Natural killer cell treated with Interleukin-12 subunit alpha and Interleukin-12 subunit beta and Interleukin-15 and Interleukin-18, amount 100 ng/mL, for 72 hours (primary cell): Measurements from ENCODE around the gene ZNF48. TPM values are rescaled to one million over a fixed set of nuclear protein-coding genes. Genes with fewer than 3 reads are reported as not detected.
A peak's percentile ranks its signal among the peaks of the same experiment; 100 is the strongest.

Source experiments
- ATAC-seq, 2 donors: fragments of 150-1000 bp; cut with Tn5 transposase in 1 of 2; sonication (Bioruptor Pico), chemical (Tn5 transposase) in 1 of 2; 2 replicates each; pipeline ENCODE4 v1.10.0; 2021
- DNase-seq: peaks from one replicate; pipeline ENCODE4 v3.0.0; 2022; ENCODE audit warnings: low spot score
- H3K27ac Mint-ChIP-seq, 2 donors: 1 replicate in 1 of 2; 2 replicates in 1 of 2; pipeline ENCODE4 v1.8.0; 2022; ENCODE audit warnings: mixed read lengths in 2 of 2, mild to moderate bottlenecking in 1 of 2, moderate library complexity in 1 of 2
- H3K27me3 Mint-ChIP-seq, 2 donors: 1 replicate in 1 of 2; 2 replicates in 1 of 2; pipeline ENCODE4 v1.8.0; 2022; ENCODE audit warnings: mixed read lengths in 2 of 2
- H3K36me3 Mint-ChIP-seq: one replicate; pipeline ENCODE4 v1.8.0; 2022; ENCODE audit warnings: mixed read lengths
- H3K4me1 Mint-ChIP-seq, 2 donors: 1 replicate in 1 of 2; 2 replicates in 1 of 2; pipeline ENCODE4 v1.8.0; 2022; ENCODE audit warnings: low read depth in 2 of 2, mixed read lengths in 2 of 2, mild to moderate bottlenecking in 1 of 2
- H3K4me3 Mint-ChIP-seq: one replicate; pipeline ENCODE4 v1.8.0; 2022; ENCODE audit warnings: mixed read lengths
- H3K9me3 Mint-ChIP-seq: 2 replicates; pipeline ENCODE4 v1.8.0; 2022; ENCODE audit warnings: mixed read lengths
- total RNA-seq, 2 donors: library from RNA; stranded (reverse); gene quantifications; one replicate each; pipeline ENCODE4 v1.2.3, GENCODE V29; 2022

ZNF48 gene
- total RNA-seq, 2 donors from 2014 or later = 10.2 to 14.7 TPM

DNA sequence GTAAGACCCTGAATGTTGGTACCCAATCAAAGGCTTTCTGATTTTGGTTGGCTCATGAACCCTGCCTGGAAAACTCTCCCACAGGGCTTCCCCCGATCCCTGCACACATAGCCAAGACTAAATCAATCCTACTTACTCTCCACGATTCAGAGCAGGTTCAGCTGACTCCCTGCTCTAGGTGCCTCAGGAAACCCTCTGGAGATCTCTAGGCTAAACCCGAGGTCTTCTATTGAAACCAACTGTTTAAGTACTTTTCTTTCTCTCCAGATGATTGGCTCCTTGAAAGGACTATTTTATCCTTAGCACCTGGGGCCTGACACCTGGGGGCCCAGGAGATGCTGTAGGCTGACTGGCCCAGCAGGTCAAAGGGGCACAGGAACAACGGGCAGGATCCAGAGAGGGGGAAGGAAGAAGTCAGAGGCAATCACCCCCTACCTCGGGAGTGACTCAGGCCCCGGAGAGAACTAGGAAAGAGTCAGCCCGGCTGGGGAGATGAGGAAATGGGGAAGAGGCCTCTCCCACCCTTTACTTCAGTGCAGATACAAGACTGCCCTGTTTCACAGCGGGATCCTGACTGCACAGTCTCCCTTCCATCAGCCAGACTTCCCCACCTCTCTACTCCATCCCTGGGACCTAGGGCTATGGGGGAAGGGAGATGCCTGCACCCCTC is 27.0 kb upstream of the ZNF48 start:
- H3K27ac Mint-ChIP-seq = peak overlapping the region; percentile 43 to 79
- DNase-seq (no peak), ATAC-seq (no peak)
- H3K4me1 Mint-ChIP-seq = peaks cover 50 to 52% of the 10 kb centered on the region in 2 donors
- peak overlapping the region; percentile 90 for H3K4me3 Mint-ChIP-seq
- H3K27me3 Mint-ChIP-seq = no peaks in the 10 kb centered on the region
- peaks cover 2% of the 10 kb centered on the region for H3K36me3 Mint-ChIP-seq
- no peaks in the 10 kb centered on the region for H3K9me3 Mint-ChIP-seq

DNA sequence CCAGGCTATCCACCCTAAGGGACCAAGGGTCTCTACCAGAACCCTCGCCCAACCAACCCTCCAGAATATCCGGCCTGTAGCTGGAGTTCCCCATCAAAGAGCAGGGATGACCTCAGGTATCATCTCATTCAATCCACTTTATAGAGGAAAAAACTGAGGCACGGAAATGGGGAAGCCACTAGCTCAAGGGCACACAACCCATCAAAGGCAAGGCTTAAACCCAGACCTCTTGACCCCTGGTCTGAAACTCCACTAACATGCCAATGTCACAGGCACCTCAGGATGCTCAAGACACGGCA is 26.5 kb upstream of the ZNF48 start:
- Mint-ChIP-seq H3K36me3 (no peaks in the 10 kb centered on the region), H3K9me3 (no peaks in the 10 kb centered on the region)

DNA sequence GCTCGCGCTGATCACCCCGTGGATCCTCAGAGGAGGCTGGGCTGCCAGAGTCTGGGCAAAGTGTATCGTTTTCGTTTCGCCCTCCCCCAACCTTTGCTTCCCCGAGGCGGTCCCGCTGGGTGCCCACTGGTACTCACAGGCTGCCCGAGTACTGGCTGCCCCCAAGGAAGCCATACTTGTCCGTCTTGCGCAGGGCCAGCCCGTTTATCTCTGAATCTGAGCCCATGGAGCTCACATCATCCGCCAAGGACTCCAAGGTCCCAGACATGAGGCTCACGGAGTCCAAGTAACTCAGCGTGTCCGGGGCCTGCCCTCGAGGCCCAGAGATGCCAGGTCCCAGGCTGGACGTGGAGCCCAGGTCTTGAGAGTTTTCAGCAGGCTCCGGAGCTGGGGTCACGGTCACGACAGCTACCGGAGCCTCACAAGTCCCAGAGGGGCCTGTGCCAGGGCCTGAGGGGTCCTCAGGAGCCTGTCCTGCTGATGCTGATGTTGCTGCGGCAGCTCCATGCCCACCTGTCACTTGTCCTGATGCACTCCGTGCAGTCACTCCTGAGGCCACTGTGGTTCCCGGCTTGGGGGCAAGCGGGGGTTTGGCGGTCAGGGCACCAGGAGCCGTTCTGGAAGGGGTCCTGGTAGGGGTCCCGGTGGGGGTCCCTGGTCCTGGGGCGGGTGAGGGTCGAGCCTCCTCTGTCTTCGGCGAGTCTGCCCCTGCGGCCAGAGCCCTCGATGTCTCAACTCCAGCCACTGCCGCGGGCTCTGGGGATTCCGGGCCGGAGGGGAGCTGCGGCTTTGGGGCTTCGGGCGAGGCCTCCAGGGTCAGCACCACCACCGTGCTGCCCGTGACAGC is 25.9 kb upstream of the ZNF48 start:
- H3K27ac Mint-ChIP-seq = peak overlapping the region; percentile 43 to 79
- no peaks in the 10 kb centered on the region for H3K36me3 Mint-ChIP-seq
- peak overlapping the region; percentile 90 for H3K4me3 Mint-ChIP-seq
- DNase-seq (no peak), ATAC-seq (no peak)
- no peaks in the 10 kb centered on the region for H3K27me3 Mint-ChIP-seq
- H3K9me3 Mint-ChIP-seq = no peaks in the 10 kb centered on the region
- H3K4me1 Mint-ChIP-seq = peaks cover 49 to 50% of the 10 kb centered on the region in 2 donors

More for the DNA sequence above, 26.5 kb upstream of the ZNF48 start:
- ATAC-seq (no peak), DNase-seq (no peak)
- H3K27ac Mint-ChIP-seq = peak overlapping the region; percentile 43 to 79
- peak overlapping the region; percentile 90 for H3K4me3 Mint-ChIP-seq
- H3K4me1 Mint-ChIP-seq = peaks cover 49 to 50% of the 10 kb centered on the region in 2 donors
- no peaks in the 10 kb centered on the region for H3K27me3 Mint-ChIP-seq

DNA sequence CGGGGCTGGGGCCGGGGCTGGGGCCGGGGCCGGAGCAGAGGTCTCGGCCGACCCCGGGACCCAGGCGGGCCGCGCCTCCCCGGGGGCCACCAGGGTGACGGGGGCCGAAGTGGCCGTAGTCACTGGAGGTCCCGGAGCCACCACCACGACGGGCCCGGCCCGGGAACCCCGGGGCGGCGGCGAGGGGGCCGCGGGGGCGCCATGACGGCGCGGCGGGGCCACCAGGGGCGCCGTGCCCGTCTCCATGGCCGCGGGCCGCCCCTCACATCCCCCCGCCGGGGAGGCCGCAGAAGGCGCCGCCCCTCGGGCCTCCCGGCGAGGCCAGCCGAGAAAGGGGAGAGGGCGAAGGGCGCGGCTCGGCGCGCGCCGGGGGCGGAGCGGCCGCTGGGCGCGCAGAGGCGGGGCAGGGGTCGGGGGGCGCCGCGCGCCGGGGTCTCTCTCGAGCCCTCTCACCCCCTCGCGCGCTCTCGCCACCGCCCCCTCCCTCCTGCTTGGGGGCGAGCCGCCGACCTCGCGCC is 25.2 kb upstream of the ZNF48 start:
- ATAC-seq (peak in 1 of 2 donors; percentile 3), DNase-seq (no peak)
- Mint-ChIP-seq H3K27me3 (no peaks in the 10 kb centered on the region), H3K9me3 (no peaks in the 10 kb centered on the region), H3K27ac (peak overlapping the region; percentile 91 to 99), H3K4me1 (peaks cover 49% of the 10 kb centered on the region in 2 donors), H3K4me3 (peak overlapping the region; percentile 83), H3K36me3 (no peaks in the 10 kb centered on the region)

- Mint-ChIP-seq H3K9me3 (no peaks in the 10 kb centered on the region), H3K27ac (peak within 1 kb of the TSS; percentile 91 to 99), H3K36me3 (no peaks in the 10 kb centered on the region), H3K4me3 (peak within 1 kb of the TSS; percentile 90), H3K27me3 (no peaks in the 10 kb centered on the region), H3K4me1 (peaks cover 43 to 44% of the 10 kb centered on the region in 2 donors)
- peak; percentile 99 for DNase-seq
- ATAC-seq = peak; percentile 91 to 92
Measured at GRCh38 chr16:30370456-30371247, 24.6 kb upstream of the ZNF48 start, which contains the start of gene TBC1D10B. TSS of gene TBC1D10B (minus strand) at chr16:30370494. CDS start at chr16:30370183, 311 bp downstream.

- peak overlapping the region; percentile 83 for H3K4me3 Mint-ChIP-seq
- no peaks in the 10 kb centered on the region for H3K9me3 Mint-ChIP-seq
- H3K36me3 Mint-ChIP-seq = no peaks in the 10 kb centered on the region
- ATAC-seq (no peak), DNase-seq (no peak)
- no peaks in the 10 kb centered on the region for H3K27me3 Mint-ChIP-seq
- H3K27ac Mint-ChIP-seq = peak overlapping the region; percentile 91 to 99
- H3K4me1 Mint-ChIP-seq = peaks cover 40 to 42% of the 10 kb centered on the region in 2 donors
Measured at GRCh38 chr16:30371248-30371816, 23.9 kb upstream of the ZNF48 start.

DNA sequence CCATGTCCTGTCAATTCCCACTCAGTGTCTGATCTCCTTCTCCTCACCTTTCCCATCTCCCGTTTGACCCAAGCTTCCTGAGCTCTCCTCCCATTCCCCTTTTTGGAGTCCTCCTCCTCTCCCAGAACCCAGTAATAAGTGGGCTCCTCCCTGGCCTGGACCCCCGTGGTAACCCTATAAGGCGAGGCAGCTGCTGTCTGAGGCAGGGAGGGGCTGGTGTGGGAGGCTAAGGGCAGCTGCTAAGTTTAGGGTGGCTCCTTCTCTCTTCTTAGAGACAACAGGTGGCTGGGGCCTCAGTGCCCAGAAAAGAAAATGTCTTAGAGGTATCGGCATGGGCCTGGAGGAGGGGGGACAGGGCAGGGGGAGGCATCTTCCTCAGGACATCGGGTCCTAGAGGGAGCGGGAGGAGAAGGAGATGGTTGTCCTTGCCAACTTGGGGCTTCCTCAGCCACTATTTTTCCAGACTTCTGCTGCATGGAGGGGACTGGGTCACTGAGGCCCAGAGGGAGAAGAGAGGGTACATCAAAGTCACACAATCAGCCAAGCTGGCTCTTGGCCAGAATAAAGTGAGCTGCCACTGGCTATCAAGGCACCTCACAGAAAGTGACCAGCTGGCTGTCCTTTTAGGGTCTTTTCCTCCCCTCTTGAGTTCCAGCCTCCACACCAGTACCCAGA is 23.0 kb upstream of the ZNF48 start:
- ATAC-seq = no peak
- no peak for DNase-seq
- H3K36me3 Mint-ChIP-seq = no peaks in the 10 kb centered on the region
- H3K4me3 Mint-ChIP-seq = peak overlapping the region; percentile 83
- peak overlapping the region; percentile 91 to 99 for H3K27ac Mint-ChIP-seq
- no peaks in the 10 kb centered on the region for H3K27me3 Mint-ChIP-seq
- peaks cover 34 to 37% of the 10 kb centered on the region in 2 donors for H3K4me1 Mint-ChIP-seq
- H3K9me3 Mint-ChIP-seq = no peaks in the 10 kb centered on the region

DNA sequence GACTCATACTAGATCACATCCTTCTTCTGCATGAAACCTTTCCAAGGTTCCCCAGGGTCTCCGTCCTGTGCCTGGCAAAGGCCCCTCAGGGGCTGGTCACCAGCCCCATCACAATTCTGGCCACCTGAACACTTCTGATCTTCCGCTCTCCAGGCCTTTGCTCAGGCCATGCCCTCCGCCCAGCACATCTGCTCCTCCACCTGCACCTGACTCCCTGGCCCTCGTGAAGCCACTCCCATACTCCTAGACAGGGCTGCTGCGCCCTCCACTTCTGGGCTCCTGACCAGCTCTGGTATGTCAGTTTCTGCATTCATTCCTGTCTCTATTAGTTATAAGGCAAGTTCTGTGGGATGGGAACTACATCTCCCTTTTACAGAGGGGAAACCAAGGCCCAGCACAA is 22.5 kb upstream of the ZNF48 start:
- DNase-seq (no peak), ATAC-seq (no peak)
- Mint-ChIP-seq H3K27me3 (no peaks in the 10 kb centered on the region), H3K4me3 (peak overlapping the region; percentile 61), H3K27ac (peak overlapping the region; percentile 91 to 99), H3K4me1 (peaks cover 34 to 37% of the 10 kb centered on the region in 2 donors), H3K36me3 (no peaks in the 10 kb centered on the region), H3K9me3 (no peaks in the 10 kb centered on the region)

DNA sequence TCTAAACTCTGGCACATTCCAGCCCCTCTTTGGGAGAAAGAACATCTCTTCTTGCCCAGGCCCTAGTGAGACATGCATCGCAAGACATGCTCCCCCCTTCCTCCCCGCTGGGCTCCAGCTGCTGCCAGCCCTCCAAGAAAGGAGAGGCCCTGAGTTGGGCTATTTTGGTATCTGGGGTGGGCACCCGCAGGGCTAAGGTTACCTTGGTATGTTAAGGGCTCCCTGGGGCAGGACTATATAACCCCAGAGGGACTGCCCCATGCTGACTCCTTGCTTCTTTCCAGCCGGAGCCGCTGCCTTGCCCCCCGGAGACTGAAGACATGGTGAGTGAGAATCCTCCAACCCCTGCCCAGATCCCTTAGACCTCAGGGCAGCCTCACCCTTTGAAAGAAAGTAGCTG is 20.7 kb upstream of the ZNF48 start, which contains the start of gene MYL11:
Gene MYL11, plus strand, starts transcription at position 265 of the 400 bp plus-strand sequence. Its CDS starts 56 bp downstream, at position 321.
- Mint-ChIP-seq H3K36me3 (no peaks in the 10 kb centered on the region), H3K27ac (peak within 1 kb of the TSS in 1 of 2 donors; percentile 68), H3K27me3 (no peaks in the 10 kb centered on the region), H3K4me1 (peaks cover 29% of the 10 kb centered on the region in 2 donors), H3K4me3 (no peak within 1 kb of the TSS), H3K9me3 (no peaks in the 10 kb centered on the region)
- ATAC-seq = no peak
- no peak for DNase-seq

- Mint-ChIP-seq H3K4me1 (peaks cover 34 to 41% of the 10 kb centered on the region in 2 donors), H3K9me3 (no peaks in the 10 kb centered on the region), H3K36me3 (peaks cover 6% of the 10 kb centered on the region), H3K27ac (peak overlapping the region in 1 of 2 donors; percentile 68), H3K27me3 (no peaks in the 10 kb centered on the region), H3K4me3 (no peak overlapping the region)
- ATAC-seq = no peak
- no peak for DNase-seq
Measured at GRCh38 chr16:30375864-30376263, 19.4 kb upstream of the ZNF48 start.

DNA sequence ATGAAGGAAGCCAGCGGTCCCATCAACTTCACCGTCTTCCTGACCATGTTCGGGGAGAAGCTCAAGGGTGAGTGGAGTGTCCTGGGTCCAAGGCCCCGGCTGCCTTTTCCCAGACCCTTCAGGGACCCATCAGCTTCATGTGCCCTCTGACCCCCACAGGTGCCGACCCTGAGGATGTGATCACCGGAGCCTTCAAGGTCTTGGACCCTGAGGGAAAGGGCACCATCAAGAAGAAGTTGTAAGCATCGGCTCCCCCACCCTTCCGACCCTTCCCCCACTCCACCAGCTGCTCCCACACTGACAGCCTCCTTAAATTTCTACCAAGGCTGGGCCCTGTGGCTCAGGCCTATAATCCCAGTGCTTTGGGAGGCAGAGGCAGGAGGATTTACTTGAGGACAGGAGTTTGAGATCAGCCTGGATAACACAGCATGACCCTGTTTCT is 18.7 kb upstream of the ZNF48 start:
- Mint-ChIP-seq H3K27ac (peak overlapping the region; percentile 96 to 100), H3K4me1 (peaks cover 29 to 36% of the 10 kb centered on the region in 2 donors), H3K9me3 (no peaks in the 10 kb centered on the region)

GRCh38 chr16:30377050-30377811 is 18.0 kb upstream of the ZNF48 start:
- Mint-ChIP-seq H3K4me1 (peaks cover 27 to 29% of the 10 kb centered on the region in 2 donors), H3K4me3 (peak overlapping the region; percentile 99), H3K27ac (peak overlapping the region; percentile 96 to 100), H3K27me3 (no peaks in the 10 kb centered on the region), H3K9me3 (no peaks in the 10 kb centered on the region), H3K36me3 (peaks cover 6% of the 10 kb centered on the region)
- DNase-seq (no peak), ATAC-seq (no peak)

More for the DNA sequence above, 18.7 kb upstream of the ZNF48 start:
- no peak overlapping the region for H3K4me3 Mint-ChIP-seq
- no peak for ATAC-seq
- H3K36me3 Mint-ChIP-seq = peaks cover 6% of the 10 kb centered on the region
- no peak for DNase-seq
- no peaks in the 10 kb centered on the region for H3K27me3 Mint-ChIP-seq
